HUES64 (cell line): ENCODE data around the gene PTBP3.

Experiments
- H3K27ac ChIP-seq: 2 replicates; pipeline ENCODE4 v1.7.0; 2013; ENCODE audit warnings: low read depth, low read length, inconsistent platforms
- H3K27me3 ChIP-seq: 2 replicates; pipeline ENCODE4 v1.6.1; 2013; ENCODE audit warnings: mild to moderate bottlenecking, low read length; ENCODE audit not compliant: insufficient read depth
- H3K36me3 ChIP-seq: 2 replicates; pipeline ENCODE4 v1.6.1; 2013; ENCODE audit warnings: mild to moderate bottlenecking, low read length; ENCODE audit not compliant: insufficient read depth
- H3K4me1 ChIP-seq: 2 replicates; pipeline ENCODE4 v1.6.1; 2013; ENCODE audit warnings: mild to moderate bottlenecking, low read length, moderate library complexity; ENCODE audit not compliant: insufficient read depth
- H3K4me3 ChIP-seq: 2 replicates; pipeline ENCODE4 v1.5.1; 2013; ENCODE audit warnings: mild to moderate bottlenecking, low read length, moderate library complexity
- H3K9ac ChIP-seq: 2 replicates; pipeline ENCODE4 v1.6.1; 2013; ENCODE audit warnings: mild to moderate bottlenecking, low read depth, low read length
- H3K9me3 ChIP-seq: 2 replicates; pipeline ENCODE4 v1.6.1; 2013; ENCODE audit warnings: low read depth, low read length; ENCODE audit not compliant: insufficient read depth
- WGBS: fragments of 150-250, 120-280 bp; methylation state at CpG from one replicate; pipeline ENCODE4 v1.1.7; 2013; ENCODE audit warnings: missing lambda C conversion rate; 5-methylcytosine and 5-hydroxymethylcytosine counted together

Gene PTBP3

GRCh38 chr9:112179816-112180215, 153.6 kb downstream of the PTBP3 start:
- H3K27ac ChIP-seq: no peak overlapping the region
- H3K4me3 ChIP-seq: no peak overlapping the region
- H3K27me3 ChIP-seq: peaks cover 25% of the 10 kb centered on the region
- WGBS: 85% methylated on average over 4 of the region's 4 CpGs
- H3K36me3 ChIP-seq: no peaks in the 10 kb centered on the region
- no peak overlapping the region for H3K9ac ChIP-seq
- no peaks in the 10 kb centered on the region for H3K9me3 ChIP-seq
- peaks cover 9% of the 10 kb centered on the region; the same call in 1 of the 2 replicates for H3K4me1 ChIP-seq

GRCh38 chr9:112176524-112176923, 156.9 kb downstream of the PTBP3 start:
- Histone ChIP-seq H3K9ac (no peak overlapping the region), H3K27ac (no peak overlapping the region), H3K36me3 (no peaks in the 10 kb centered on the region), H3K9me3 (no peaks in the 10 kb centered on the region), H3K4me3 (no peak overlapping the region), H3K4me1 (peaks cover 9% of the 10 kb centered on the region; the same call in 1 of the 2 replicates), H3K27me3 (peaks cover 43% of the 10 kb centered on the region)
- WGBS: 90% methylated on average over 4 of the region's 5 CpGs

GRCh38 chr9:112175796-112176315, 157.6 kb downstream of the PTBP3 start:
- Histone ChIP-seq H3K4me3 (peak overlapping the region; percentile 67), H3K27me3 (peaks cover 43% of the 10 kb centered on the region), H3K9ac (no peak overlapping the region), H3K36me3 (no peaks in the 10 kb centered on the region), H3K27ac (no peak overlapping the region), H3K4me1 (peaks cover 7% of the 10 kb centered on the region; the same call in 1 of the 2 replicates), H3K9me3 (no peaks in the 10 kb centered on the region)
- WGBS: 47% methylated on average over 17 of the region's 17 CpGs

GRCh38 chr9:112174965-112175795, 158.2 kb downstream of the PTBP3 start, which contains the start of gene SUSD1:
SUSD1 (minus strand) TSS chr9:112175297; CDS start chr9:112175235, 62 bp downstream.
- no peak within 1 kb of the TSS for H3K27ac ChIP-seq
- 1% methylated on average over 88 of the region's 88 CpGs for WGBS
- H3K4me3 ChIP-seq: peak within 1 kb of the TSS; percentile 67
- no peaks in the 10 kb centered on the region for H3K9me3 ChIP-seq
- peak within 1 kb of the TSS; percentile 40 for H3K9ac ChIP-seq
- H3K36me3 ChIP-seq: no peaks in the 10 kb centered on the region
- peaks cover 43% of the 10 kb centered on the region for H3K27me3 ChIP-seq
- H3K4me1 ChIP-seq: peaks cover 4% of the 10 kb centered on the region; the same call in 1 of the 2 replicates

- Histone ChIP-seq H3K4me1 (peaks cover 8% of the 10 kb centered on the region; the same call in 1 of the 2 replicates), H3K9me3 (no peaks in the 10 kb centered on the region), H3K36me3 (no peaks in the 10 kb centered on the region), H3K27me3 (peaks cover 43% of the 10 kb centered on the region), H3K27ac (no peak overlapping the region), H3K4me3 (peak overlapping the region; percentile 67), H3K9ac (peak overlapping the region; percentile 40; the same call in 1 of the 2 replicates)
- 9% methylated on average over 40 of the region's 42 CpGs for WGBS
Measured at GRCh38 chr9:112174222-112174964, 159.0 kb downstream of the PTBP3 start.

GRCh38 chr9:112173489-112174221, 159.8 kb downstream of the PTBP3 start:
- no peak overlapping the region for H3K9ac ChIP-seq
- H3K27me3 ChIP-seq: peaks cover 43% of the 10 kb centered on the region
- H3K27ac ChIP-seq: no peak overlapping the region
- no peaks in the 10 kb centered on the region for H3K9me3 ChIP-seq
- H3K4me3 ChIP-seq: no peak overlapping the region
- WGBS: 89% methylated on average over 18 of the region's 18 CpGs
- H3K4me1 ChIP-seq: peaks cover 8% of the 10 kb centered on the region; the same call in 1 of the 2 replicates
- H3K36me3 ChIP-seq: no peaks in the 10 kb centered on the region

GRCh38 chr9:112170968-112171367, 162.5 kb downstream of the PTBP3 start:
- Histone ChIP-seq H3K36me3 (no peaks in the 10 kb centered on the region), H3K9ac (no peak overlapping the region), H3K9me3 (no peaks in the 10 kb centered on the region), H3K4me1 (peaks cover 11% of the 10 kb centered on the region; the same call in 1 of the 2 replicates), H3K4me3 (no peak overlapping the region), H3K27ac (no peak overlapping the region), H3K27me3 (peaks cover 29% of the 10 kb centered on the region)
- 91% methylated on average over 5 of the region's 5 CpGs for WGBS

GRCh38 chr9:112170235-112170634, 163.2 kb downstream of the PTBP3 start:
- Histone ChIP-seq H3K4me3 (no peak overlapping the region), H3K4me1 (peaks cover 11% of the 10 kb centered on the region; the same call in 1 of the 2 replicates)
- WGBS: 84% methylated on average over 4 of the region's 4 CpGs

GRCh38 chr9:112169368-112169767, 164.1 kb downstream of the PTBP3 start:
- peaks cover 16% of the 10 kb centered on the region for H3K27me3 ChIP-seq
- no peaks in the 10 kb centered on the region for H3K9me3 ChIP-seq
- H3K4me3 ChIP-seq: no peak overlapping the region
- H3K36me3 ChIP-seq: no peaks in the 10 kb centered on the region
- no peak overlapping the region for H3K9ac ChIP-seq
- H3K27ac ChIP-seq: no peak overlapping the region
- WGBS: 93% methylated on average over 6 of the region's 6 CpGs
- H3K4me1 ChIP-seq: peaks cover 11% of the 10 kb centered on the region; the same call in 1 of the 2 replicates

More at GRCh38 chr9:112170235-112170634, 163.2 kb downstream of the PTBP3 start:
- Histone ChIP-seq H3K27ac (no peak overlapping the region), H3K27me3 (peaks cover 22% of the 10 kb centered on the region), H3K36me3 (no peaks in the 10 kb centered on the region), H3K9ac (no peak overlapping the region), H3K9me3 (no peaks in the 10 kb centered on the region)

- 97% methylated on average over 3 of the region's 3 CpGs for WGBS
Measured at GRCh38 chr9:112168197-112168596, 165.2 kb downstream of the PTBP3 start.

More at GRCh38 chr9:112168197-112168596, 165.2 kb downstream of the PTBP3 start:
- Histone ChIP-seq H3K4me1 (peaks cover 11% of the 10 kb centered on the region; the same call in 1 of the 2 replicates), H3K9ac (no peak overlapping the region), H3K27ac (no peak overlapping the region), H3K9me3 (no peaks in the 10 kb centered on the region), H3K27me3 (peaks cover 5% of the 10 kb centered on the region), H3K36me3 (no peaks in the 10 kb centered on the region), H3K4me3 (no peak overlapping the region)
